HEK293T (cell line): ENCODE data around the gene GARIN3.

Source experiments
- ARNT ChIP-seq: fragments of 450-650 bp; IDR thresholded peaks from 2 replicates; pipeline ENCODE4 v1.6.1; 2017; ENCODE audit warnings: mild to moderate bottlenecking
- BHLHE40 ChIP-seq: fragments of 450-650 bp; IDR thresholded peaks from 2 replicates; pipeline ENCODE4 v1.6.1; 2016; ENCODE audit warnings: mild to moderate bottlenecking, moderate library complexity, borderline replicate concordance
- CTBP1 ChIP-seq: fragments of 450-650 bp; IDR thresholded peaks from 2 replicates; pipeline ENCODE4 v1.6.1; 2016; ENCODE audit warnings: borderline replicate concordance
- ELF4 ChIP-seq: fragments of 450-650 bp; IDR thresholded peaks from 2 replicates; pipeline ENCODE4 v1.6.1; 2017; ENCODE audit warnings: antibody characterized with exemption
- FOXA1 ChIP-seq: fragments of 450-650 bp; IDR thresholded peaks from 2 replicates; pipeline ENCODE4 v1.6.1; 2016; ENCODE audit warnings: mild to moderate bottlenecking
- HDGF ChIP-seq: fragments of 450-650 bp; IDR thresholded peaks from 2 replicates; pipeline ENCODE4 v1.6.1; 2017; ENCODE audit warnings: antibody characterized with exemption, borderline replicate concordance
- L3MBTL2 ChIP-seq: fragments of 450-650 bp; conservative IDR thresholded peaks from 2 replicates; pipeline ENCODE4 v1.6.1; 2016; ENCODE audit warnings: mild to moderate bottlenecking
- LEF1 ChIP-seq: fragments of 450-650 bp; IDR thresholded peaks from 2 replicates; pipeline ENCODE4 v1.6.1; 2017; ENCODE audit warnings: mild to moderate bottlenecking, borderline replicate concordance
- SP1 ChIP-seq: fragments of 450-650 bp; IDR thresholded peaks from 2 replicates; pipeline ENCODE4 v1.6.1; 2017
- ZNF384 ChIP-seq: fragments of 450-650 bp; IDR thresholded peaks from 2 replicates; pipeline ENCODE4 v1.6.1; 2016

DNA sequence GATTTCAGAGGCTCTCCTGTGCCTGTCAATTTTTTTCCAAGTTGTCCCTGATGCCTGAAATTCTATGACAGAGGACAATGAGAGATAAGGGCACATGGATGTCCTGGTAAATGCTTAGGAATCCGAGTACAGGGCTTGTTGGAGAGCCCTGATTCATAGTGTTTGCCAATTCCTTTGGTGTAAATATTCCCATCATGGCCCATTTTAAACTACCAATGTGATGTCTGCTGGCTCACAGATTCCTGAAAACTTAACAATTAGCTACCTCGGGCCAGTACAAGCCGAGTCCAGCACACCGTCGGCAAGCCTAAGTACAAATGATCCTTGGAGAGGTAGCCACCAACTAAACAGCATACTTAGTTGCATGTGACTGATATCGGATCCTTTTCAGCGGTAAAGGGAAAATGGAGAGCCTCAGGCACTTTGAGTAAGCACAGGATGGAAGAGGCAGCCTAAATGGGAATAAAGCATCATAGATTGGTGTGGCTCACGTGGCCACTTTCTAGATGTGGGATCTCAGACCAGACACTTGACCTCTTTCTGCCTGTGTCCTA, 18.1 kb upstream of the GARIN3 start:
- TF ChIP-seq ELF4, result no peak
- TF ChIP-seq ZNF384, result no peak
- TF ChIP-seq BHLHE40, result no peak
- no peak for TF ChIP-seq HDGF
- no peak for TF ChIP-seq ARNT
- no peak for TF ChIP-seq LEF1
- TF ChIP-seq SP1, result no peak
- no peak for TF ChIP-seq FOXA1
- no peak for TF ChIP-seq L3MBTL2
- TF ChIP-seq CTBP1, result no peak
